SK-N-SH (cell line): ENCODE data around the gene FANCG.

Experiments used
- CHD2 ChIP-seq: fragments of 150-350 bp; IDR thresholded peaks from 2 replicates; pipeline ENCODE4 v1.6.1; 2018; ENCODE audit warnings: low read length; ENCODE audit not compliant: partially characterized antibody
- CTCF ChIP-seq: fragments of 200-600 bp; sonication (generic); IDR thresholded peaks from 2 replicates; pipeline ENCODE4 v1.6.1; 2017; ENCODE audit warnings: antibody characterized with exemption, mild to moderate bottlenecking, moderate library complexity
- EP300 ChIP-seq, 2 experiments: IDR thresholded peaks; 2 replicates each; pipeline versions ENCODE4 v1.4.0 to v1.6.1; 2012; ENCODE audit warnings: borderline replicate concordance in 1 of 2, low read depth in 1 of 2, low read length in 1 of 2
- MAX ChIP-seq: IDR thresholded peaks from 2 replicates; pipeline ENCODE4 v1.4.0; 2012; ENCODE audit warnings: low read depth
- MXI1 ChIP-seq: IDR thresholded peaks from 2 replicates; pipeline ENCODE4 v1.6.1; 2012; ENCODE audit warnings: mild to moderate bottlenecking, low read depth, low read length, improper control_type of control experiment
- PBX3 ChIP-seq: IDR thresholded peaks from 2 replicates; pipeline ENCODE4; 2012

- TF ChIP-seq MAX (no peak), CHD2 (no peak), EP300 (IDR thresholded peaks at IDR 0.05; ENCODE audit: borderline replicate concordance in 1 of 2, low read depth in 1 of 2, low read length in 1 of 2) (no peak), MXI1 (no peak), CTCF (no peak), PBX3 (no peak)
Observed at GRCh38 chr9:35054871-35055644, 24.7 kb downstream of the FANCG start.
